ENCODE results near the gene NOPCHAP1. TPM values are rescaled to one million over a fixed set of nuclear protein-coding genes. Genes with fewer than 3 reads are reported as not detected.

Gene NOPCHAP1
- polyA plus RNA-seq, 1 experiment: 9.5 TPM

DNA sequence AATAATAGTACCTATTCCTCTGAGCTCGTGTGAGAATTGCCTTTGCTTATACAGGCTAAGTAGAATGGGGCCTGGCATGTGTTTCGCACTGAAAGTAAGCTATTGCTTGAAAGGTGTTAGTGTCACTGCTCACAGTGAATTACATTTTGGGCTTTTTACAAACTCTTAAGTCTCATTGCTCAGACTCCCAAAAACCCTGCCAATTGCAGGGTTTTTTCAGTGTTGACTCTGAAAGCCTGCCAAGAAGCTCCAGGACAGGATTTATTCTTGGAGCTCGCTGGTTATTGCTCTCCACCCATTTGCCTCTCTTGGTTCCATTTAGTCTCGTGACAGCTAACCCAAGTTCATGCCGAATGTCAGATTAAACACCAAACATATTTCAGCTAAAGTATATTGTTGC lies 39.8 kb downstream of the NOPCHAP1 start:
- DNase-seq (ENCODE audit: low read depth, low spot score): peak; percentile 15
- POLR2A ChIA-PET: no interaction called here
- Histone ChIP-seq H3K4me3 (ENCODE audit: low read depth, low read length) (no peak overlapping the region), H3K27ac (ENCODE audit: low read depth, low read length) (no peak overlapping the region), H3K27me3 (ENCODE audit: control insufficient read depth, insufficient read depth, low read length) (no peaks in the 10 kb centered on the region), H3K9me3 (ENCODE audit: control insufficient read depth, insufficient read depth, low read length) (no peaks in the 10 kb centered on the region)
- no peak for TF ChIP-seq CTCF (IDR thresholded peaks at IDR 0.05; ENCODE audit: low read depth, low read length)
- CTCF ChIA-PET: interaction anchor here (1.5 to 1.7 kb wide), 2 partner anchors 28 to 644 kb away, joined by 3 to 5 read pairs; no protein-coding TSS in a partner anchor

DNA sequence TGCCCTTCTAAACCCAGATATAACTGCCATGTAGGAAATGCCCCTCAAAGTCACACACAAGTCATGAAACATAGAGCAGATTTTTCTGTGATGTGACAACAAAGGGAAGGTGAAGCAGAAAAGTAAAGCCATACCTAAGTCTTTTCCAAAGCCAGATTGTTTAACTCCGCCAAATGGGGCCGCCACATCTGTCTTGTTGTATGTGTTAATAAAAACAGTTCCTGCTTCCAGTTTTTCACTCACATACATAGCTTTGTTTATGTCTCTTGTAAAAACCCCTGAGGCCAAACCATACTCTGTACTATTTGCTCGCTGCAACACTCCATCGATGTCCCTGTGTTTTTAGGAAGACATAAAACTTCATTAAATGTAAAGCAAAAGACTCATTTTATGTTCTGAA lies 40.3 kb downstream of the NOPCHAP1 start:
- no peaks in the 10 kb centered on the region for H3K27me3 ChIP-seq (ENCODE audit: control insufficient read depth, insufficient read depth, low read length)
- POLR2A ChIA-PET: no interaction called here
- no peak overlapping the region for H3K27ac ChIP-seq (ENCODE audit: low read depth, low read length)
- no peak for DNase-seq (ENCODE audit: low read depth, low spot score)
- no peak for TF ChIP-seq CTCF (IDR thresholded peaks at IDR 0.05; ENCODE audit: low read depth, low read length)
- CTCF ChIA-PET: interaction anchor here (1.5 to 1.7 kb wide), 2 partner anchors 27 to 645 kb away, joined by 3 to 5 read pairs; no protein-coding TSS in a partner anchor
- H3K4me3 ChIP-seq (ENCODE audit: low read depth, low read length): no peak overlapping the region
- H3K9me3 ChIP-seq (ENCODE audit: control insufficient read depth, insufficient read depth, low read length): no peaks in the 10 kb centered on the region

DNA sequence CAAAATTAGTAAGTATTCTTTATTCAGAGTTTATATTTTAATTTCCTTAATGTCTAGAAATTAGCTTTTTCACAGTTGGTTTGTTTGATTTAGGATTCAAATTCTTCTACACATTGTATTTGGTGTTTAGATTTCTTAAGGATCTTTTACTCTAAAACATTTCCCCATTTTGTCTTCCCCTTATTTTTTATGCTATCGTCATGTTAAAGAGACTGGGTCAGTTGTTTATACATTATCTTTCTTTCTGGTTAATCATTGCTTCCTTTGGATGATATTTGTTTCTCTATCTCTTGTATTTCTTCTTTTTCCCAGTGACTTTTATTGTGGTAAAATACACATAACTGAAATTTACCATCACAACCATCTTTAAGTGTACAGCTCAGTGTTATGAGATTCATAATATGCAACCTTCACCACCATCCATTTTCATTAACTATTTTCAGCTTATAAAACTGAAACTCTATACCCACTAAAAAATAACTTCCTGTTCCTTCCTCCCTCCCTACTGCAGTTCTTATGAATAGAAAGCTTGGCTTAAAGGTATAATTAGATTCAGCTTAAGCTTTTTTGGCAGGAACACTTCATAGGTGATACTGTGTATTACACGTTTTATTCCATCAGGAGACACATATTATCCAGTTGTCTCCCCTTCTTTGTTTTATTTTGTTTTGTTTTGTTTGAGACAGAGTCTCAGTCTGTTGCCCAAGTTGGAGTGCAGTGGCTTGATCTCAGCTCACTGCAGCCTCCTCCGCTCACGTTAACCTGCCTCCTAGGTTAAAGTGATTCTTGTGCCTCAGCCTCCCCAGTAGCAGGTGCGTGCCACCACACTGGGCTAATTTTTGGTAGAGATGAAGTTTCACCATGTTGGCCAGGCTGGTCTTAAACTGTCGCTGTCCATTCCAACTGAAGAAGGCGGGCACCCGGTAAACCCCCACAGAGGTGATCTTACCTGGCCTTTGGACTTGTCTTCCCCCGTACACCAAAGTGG lies 45.0 kb downstream of the NOPCHAP1 start:
- Histone ChIP-seq H3K27me3 (ENCODE audit: control insufficient read depth, insufficient read depth, low read length) (no peaks in the 10 kb centered on the region), H3K27ac (ENCODE audit: low read depth, low read length) (no peak overlapping the region), H3K9me3 (ENCODE audit: control insufficient read depth, insufficient read depth, low read length) (no peaks in the 10 kb centered on the region), H3K4me3 (ENCODE audit: low read depth, low read length) (no peak overlapping the region)
- ChIA-PET POLR2A (no interaction called here), CTCF (interaction anchor here (1.1 kb wide), 1 partner anchor 22 kb away, joined by 4 read pairs; no protein-coding TSS in a partner anchor)
- no peak for TF ChIP-seq CTCF (IDR thresholded peaks at IDR 0.05; ENCODE audit: low read depth, low read length)
- DNase-seq (ENCODE audit: low read depth, low spot score): no peak

GRCh38 chr12:105032703-105033357 lies 46.7 kb downstream of the NOPCHAP1 start:
- Histone ChIP-seq H3K9me3 (ENCODE audit: control insufficient read depth, insufficient read depth, low read length) (no peaks in the 10 kb centered on the region), H3K27ac (ENCODE audit: low read depth, low read length) (no peak overlapping the region), H3K27me3 (ENCODE audit: control insufficient read depth, insufficient read depth, low read length) (no peaks in the 10 kb centered on the region), H3K4me3 (ENCODE audit: low read depth, low read length) (no peak overlapping the region)
- CTCF ChIA-PET: no interaction called here
- no peak for TF ChIP-seq CTCF (IDR thresholded peaks at IDR 0.05; ENCODE audit: low read depth, low read length)
- POLR2A ChIA-PET: no interaction called here
- no peak for DNase-seq (ENCODE audit: low read depth, low spot score)

Measured in AG04450 (cell line).